GM12891 (cell line): ENCODE measurements around the gene SDK1.

Source experiments
- PAX5 ChIP-seq: IDR thresholded peaks from 2 replicates; pipeline ENCODE4 v1.6.1; 2011; ENCODE audit warnings: low read length, moderate library complexity, mild to moderate bottlenecking; ENCODE audit not compliant: insufficient read depth, severe bottlenecking
- POLR2A ChIP-seq: IDR thresholded peaks from 2 replicates; pipeline ENCODE4 v1.6.1; 2011; ENCODE audit warnings: low read depth, low read length, control low read depth
- POLR2AphosphoS5 ChIP-seq: IDR thresholded peaks from 2 replicates; pipeline ENCODE4 v1.6.1; 2011; ENCODE audit warnings: low read depth, low read length, control low read depth
- POU2F2 ChIP-seq: IDR thresholded peaks from 2 replicates; pipeline ENCODE4 v1.6.1; 2011; ENCODE audit warnings: low read depth, mild to moderate bottlenecking, control low read depth, low read length, moderate library complexity
- SPI1 ChIP-seq: IDR thresholded peaks from 2 replicates; pipeline ENCODE4 v1.6.1; 2011; ENCODE audit warnings: low read depth, low read length, control low read depth
- TAF1 ChIP-seq: IDR thresholded peaks from 2 replicates; pipeline ENCODE4 v1.6.1; 2011; ENCODE audit warnings: low read depth, low read length, control low read depth

DNA sequence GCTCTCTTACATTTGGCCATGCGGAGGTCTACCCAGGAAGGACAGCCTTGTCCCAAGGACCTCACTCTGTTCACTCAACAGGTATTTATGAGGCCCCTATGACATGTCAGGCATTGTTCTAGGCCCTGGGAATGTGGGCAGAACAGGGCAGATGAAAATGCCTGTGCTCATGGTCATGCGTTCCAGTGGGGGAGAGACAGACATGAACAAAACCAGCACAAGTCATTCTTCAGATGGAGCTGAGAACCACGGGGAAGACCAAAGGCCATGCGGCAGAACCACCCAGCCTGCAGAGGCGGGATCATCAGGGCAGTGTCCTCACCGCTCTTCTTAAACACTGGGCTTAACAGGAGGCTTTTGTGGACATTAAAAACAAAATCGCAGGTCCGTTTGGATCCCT is 636.1 kb downstream of the SDK1 start:
- TF ChIP-seq TAF1 (no peak), POLR2AphosphoS5 (no peak), POLR2A (no peak), SPI1 (no peak), POU2F2 (no peak), PAX5 (no peak)
